SK-N-SH (cell line): ENCODE data around the gene AGBL4. TPM values are rescaled to one million over a fixed set of nuclear protein-coding genes. Genes with fewer than 3 reads are reported as not detected.

Source experiments
- CTCF ChIA-PET: fragments of 300-600, 350-600 bp; formaldehyde crosslinking; extraction: SDS; loops from one replicate; lab custom pipeline; 2021; lab: Yijun Ruan, JAX
- POLR2A ChIA-PET: fragments of 350-600 bp; sonication (Branson Sonifier 250); formaldehyde crosslinking; extraction: SDS; loops from one replicate; lab custom pipeline; 2020; ENCODE audit warnings: antibody characterized with exemption, inconsistent platforms; lab: Yijun Ruan, JAX
- DNase-seq: peaks from one replicate; pipeline ENCODE4 v3.0.0; 2012
- H2AFZ ChIP-seq: fragments of 200-600 bp; sonication (generic); 2 replicates; pipeline ENCODE4 v1.8.1; 2016; ENCODE audit warnings: antibody characterized with exemption, mild to moderate bottlenecking, low read depth
- H3F3A ChIP-seq: fragments of 200-600 bp; sonication (generic); replicated peaks from 2 replicates; pipeline ENCODE3; 2016; ENCODE audit warnings: antibody characterized with exemption, mild to moderate bottlenecking; ENCODE audit not compliant: insufficient read depth
- H3K27ac ChIP-seq, 2 experiments: fragments of 200-500 bp in 1 of 2; fragments of 200-600 bp in 1 of 2; sonication (Bioruptor generic) in 1 of 2; sonication (generic), shearing (Covaris generic) in 1 of 2; 2 replicates each; pipeline versions ENCODE4 v1.5.1 to v1.6.1; 2014 to 2016; ENCODE audit warnings: low read depth in 2 of 2, inconsistent platforms in 1 of 2, low read length in 1 of 2, mild to moderate bottlenecking in 1 of 2, mixed read lengths in 1 of 2
- H3K27me3 ChIP-seq: fragments of 200-600 bp; sonication (generic), shearing (Covaris generic); 2 replicates; pipeline ENCODE4 v1.6.1; 2016; ENCODE audit warnings: mixed run types; ENCODE audit not compliant: insufficient read depth
- H3K36me3 ChIP-seq, 2 experiments: fragments of 200-500 bp in 1 of 2; fragments of 200-600 bp in 1 of 2; sonication (Bioruptor generic) in 1 of 2; sonication (generic) in 1 of 2; replicated peaks in 1 of 2; 2 replicates each; pipeline versions ENCODE3 to v1.5.1; 2014 to 2016; ENCODE audit warnings: low read length in 1 of 2, mild to moderate bottlenecking in 1 of 2; ENCODE audit not compliant: insufficient read depth in 2 of 2, control insufficient read depth in 1 of 2
- H3K4me1 ChIP-seq, 2 experiments: fragments of 200-500 bp in 1 of 2; fragments of 200-600 bp in 1 of 2; sonication (Bioruptor generic) in 1 of 2; sonication (generic), shearing (Covaris generic) in 1 of 2; 2 replicates each; pipeline versions ENCODE4 v1.5.1 to v1.6.1; 2014 to 2016; ENCODE audit warnings: low read depth in 1 of 2, low read length in 1 of 2, mixed run types in 1 of 2; ENCODE audit not compliant: insufficient read depth in 2 of 2, control insufficient read depth in 1 of 2
- H3K4me2 ChIP-seq: fragments of 200-600 bp; sonication (generic), shearing (Covaris generic); 2 replicates; pipeline ENCODE4 v1.6.1; 2017; ENCODE audit warnings: mixed run types
- H3K4me3 ChIP-seq, 2 experiments: fragments of 200-500 bp in 1 of 2; fragments of 200-600 bp in 1 of 2; sonication (Bioruptor generic) in 1 of 2; sonication (generic), shearing (Covaris generic) in 1 of 2; 2 replicates each; pipeline versions ENCODE4 v1.5.1 to v1.8.1; 2014 to 2016; ENCODE audit warnings: low read depth in 2 of 2, inconsistent platforms in 1 of 2, low read length in 1 of 2, mild to moderate bottlenecking in 1 of 2, mixed read lengths in 1 of 2, moderate library complexity in 1 of 2
- H3K79me2 ChIP-seq: fragments of 200-600 bp; sonication (generic); 2 replicates; pipeline ENCODE4 v1.8.1; 2017; ENCODE audit warnings: mild to moderate bottlenecking; ENCODE audit not compliant: insufficient read depth
- H3K9ac ChIP-seq: fragments of 200-600 bp; sonication (generic); 2 replicates; pipeline ENCODE4 v1.6.1; 2017; ENCODE audit warnings: mixed run types
- H3K9me2 ChIP-seq: fragments of 200-600 bp; sonication (generic); 2 replicates; pipeline ENCODE4 v1.6.1; 2017; ENCODE audit warnings: mixed run types
- H3K9me3 ChIP-seq: fragments of 200-600 bp; sonication (generic); 2 replicates; pipeline ENCODE4 v1.6.1; 2017; ENCODE audit warnings: mixed run types, mild to moderate bottlenecking, moderate library complexity
- H4K20me1 ChIP-seq: fragments of 200-600 bp; sonication (generic); 2 replicates; pipeline ENCODE4 v1.6.1; 2017; ENCODE audit warnings: mild to moderate bottlenecking, mixed run types; ENCODE audit not compliant: insufficient read depth
- CHD2 ChIP-seq: fragments of 150-350 bp; IDR thresholded peaks from 2 replicates; pipeline ENCODE4 v1.6.1; 2018; ENCODE audit warnings: low read length; ENCODE audit not compliant: partially characterized antibody
- ELF1 ChIP-seq: IDR thresholded peaks from 2 replicates; pipeline ENCODE4 v1.4.0; 2012
- EP300 ChIP-seq, 2 experiments: IDR thresholded peaks; 2 replicates each; pipeline versions ENCODE4 v1.4.0 to v1.6.1; 2012; ENCODE audit warnings: borderline replicate concordance in 1 of 2, low read depth in 1 of 2, low read length in 1 of 2
- EZH2phosphoT487 ChIP-seq: fragments of 200-600 bp; sonication (generic); IDR thresholded peaks from 2 replicates; pipeline ENCODE4 v1.6.1; 2017; ENCODE audit warnings: low read depth, mixed run types, mild to moderate bottlenecking, antibody characterized with exemption, moderate library complexity, borderline replicate concordance
- FOXM1 ChIP-seq: IDR thresholded peaks from 2 replicates; pipeline ENCODE4 v1.4.0; 2012; ENCODE audit warnings: low read depth, mild to moderate bottlenecking
- GABPA ChIP-seq: IDR thresholded peaks from 2 replicates; pipeline ENCODE4 v1.4.0; 2012; ENCODE audit warnings: low read depth, mild to moderate bottlenecking
- JUND ChIP-seq: IDR thresholded peaks from 2 replicates; pipeline ENCODE4 v1.4.0; 2012
- MEF2A ChIP-seq: IDR thresholded peaks from 2 replicates; pipeline ENCODE4 v1.4.0; 2012; ENCODE audit warnings: low read depth, borderline replicate concordance
- NRF1 ChIP-seq: IDR thresholded peaks from 2 replicates; pipeline ENCODE4 v1.6.1; 2012; ENCODE audit warnings: low read depth, mild to moderate bottlenecking, low read length
- POLR2AphosphoS5 ChIP-seq: IDR thresholded peaks from 2 replicates; pipeline ENCODE4 v1.6.1; 2012; ENCODE audit warnings: low read depth, low read length
- WGBS: methylation state at CpG from one replicate; pipeline ENCODE4 v1.1.6; 2017; ENCODE audit warnings: low lambda C conversion rate; 5-methylcytosine and 5-hydroxymethylcytosine counted together
- polyA plus RNA-seq, 3 experiments: library from polyadenylated mRNA; depleted of rRNA; stranded (reverse); fragments of >200 nt; gene quantifications; 2 replicates each; pipeline ENCODE4 v1.2.3, GENCODE V29; 2012
- TF ChIP-seq, protein P1 (sequence below): IDR thresholded peaks from 2 replicates; pipeline ENCODE4 v1.6.1; 2012; ENCODE audit warnings: mild to moderate bottlenecking, low read depth, low read length, moderate library complexity
- TF ChIP-seq, protein P2 (sequence below): fragments of 150-350 bp; IDR thresholded peaks from 2 replicates; pipeline ENCODE4 v1.6.1; 2017; ENCODE audit warnings: antibody characterized with exemption, low read length, low read depth, borderline replicate concordance
- TF ChIP-seq, protein P3 (sequence below): fragments of 200-600 bp; sonication (generic); IDR thresholded peaks from 2 replicates; pipeline ENCODE4 v1.6.1; 2017; ENCODE audit warnings: antibody characterized with exemption, mild to moderate bottlenecking, moderate library complexity
- TF ChIP-seq, protein P4 (sequence below): IDR thresholded peaks from 2 replicates; pipeline ENCODE4; 2012

Gene AGBL4
- polyA plus RNA-seq, 1 of the 3 experiments (the other 2 are of a cell fraction), result 0.07 TPM

DNA sequence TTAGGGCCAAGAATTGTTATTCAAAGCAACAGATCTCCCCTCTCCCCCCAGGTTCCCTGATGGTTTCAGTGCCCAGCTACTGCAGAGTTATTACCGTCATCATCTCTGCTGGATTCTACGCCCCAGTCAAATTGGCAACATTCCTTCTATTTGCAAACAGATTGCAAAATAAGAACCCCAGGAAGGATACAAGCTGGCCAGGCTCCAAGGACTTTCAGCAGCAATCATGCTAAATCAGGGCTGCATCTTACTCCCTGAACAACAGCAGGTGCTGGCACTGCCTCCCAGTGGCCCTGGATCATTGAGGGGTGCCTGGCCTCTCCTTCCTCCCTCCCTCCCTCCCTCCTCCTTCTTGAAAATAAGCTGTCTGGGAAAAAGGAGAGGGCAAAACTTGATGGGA lies 725.5 kb downstream of the AGBL4 start:
- ChIA-PET POLR2A (no interaction called here), CTCF (no interaction called here)
- whole genome bisulfite sequencing, result 63% methylated on average over 2 of the region's 2 CpGs

More for the DNA sequence above, 725.5 kb downstream of the AGBL4 start:
- H3K4me2 ChIP-seq, result no peak overlapping the region
- no peaks in the 10 kb centered on the region for H3F3A ChIP-seq
- no peaks in the 10 kb centered on the region for H4K20me1 ChIP-seq
- no peaks in the 10 kb centered on the region for H3K9me2 ChIP-seq
- no peak overlapping the region for H3K4me3 ChIP-seq
- no peaks in the 10 kb centered on the region for H3K27me3 ChIP-seq
- no peak overlapping the region for H3K9ac ChIP-seq
- DNase-seq, result no peak
- no peaks in the 10 kb centered on the region for H3K36me3 ChIP-seq
- H3K4me1 ChIP-seq, result peaks cover 0 to 8% of the 10 kb centered on the region in 2 experiments; a peak in 1 of 4 replicates
- no peaks in the 10 kb centered on the region for H3K79me2 ChIP-seq
- TF ChIP-seq, protein P1, sequence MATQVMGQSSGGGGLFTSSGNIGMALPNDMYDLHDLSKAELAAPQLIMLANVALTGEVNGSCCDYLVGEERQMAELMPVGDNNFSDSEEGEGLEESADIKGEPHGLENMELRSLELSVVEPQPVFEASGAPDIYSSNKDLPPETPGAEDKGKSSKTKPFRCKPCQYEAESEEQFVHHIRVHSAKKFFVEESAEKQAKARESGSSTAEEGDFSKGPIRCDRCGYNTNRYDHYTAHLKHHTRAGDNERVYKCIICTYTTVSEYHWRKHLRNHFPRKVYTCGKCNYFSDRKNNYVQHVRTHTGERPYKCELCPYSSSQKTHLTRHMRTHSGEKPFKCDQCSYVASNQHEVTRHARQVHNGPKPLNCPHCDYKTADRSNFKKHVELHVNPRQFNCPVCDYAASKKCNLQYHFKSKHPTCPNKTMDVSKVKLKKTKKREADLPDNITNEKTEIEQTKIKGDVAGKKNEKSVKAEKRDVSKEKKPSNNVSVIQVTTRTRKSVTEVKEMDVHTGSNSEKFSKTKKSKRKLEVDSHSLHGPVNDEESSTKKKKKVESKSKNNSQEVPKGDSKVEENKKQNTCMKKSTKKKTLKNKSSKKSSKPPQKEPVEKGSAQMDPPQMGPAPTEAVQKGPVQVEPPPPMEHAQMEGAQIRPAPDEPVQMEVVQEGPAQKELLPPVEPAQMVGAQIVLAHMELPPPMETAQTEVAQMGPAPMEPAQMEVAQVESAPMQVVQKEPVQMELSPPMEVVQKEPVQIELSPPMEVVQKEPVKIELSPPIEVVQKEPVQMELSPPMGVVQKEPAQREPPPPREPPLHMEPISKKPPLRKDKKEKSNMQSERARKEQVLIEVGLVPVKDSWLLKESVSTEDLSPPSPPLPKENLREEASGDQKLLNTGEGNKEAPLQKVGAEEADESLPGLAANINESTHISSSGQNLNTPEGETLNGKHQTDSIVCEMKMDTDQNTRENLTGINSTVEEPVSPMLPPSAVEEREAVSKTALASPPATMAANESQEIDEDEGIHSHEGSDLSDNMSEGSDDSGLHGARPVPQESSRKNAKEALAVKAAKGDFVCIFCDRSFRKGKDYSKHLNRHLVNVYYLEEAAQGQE, result no peak
- TF ChIP-seq, protein P2, sequence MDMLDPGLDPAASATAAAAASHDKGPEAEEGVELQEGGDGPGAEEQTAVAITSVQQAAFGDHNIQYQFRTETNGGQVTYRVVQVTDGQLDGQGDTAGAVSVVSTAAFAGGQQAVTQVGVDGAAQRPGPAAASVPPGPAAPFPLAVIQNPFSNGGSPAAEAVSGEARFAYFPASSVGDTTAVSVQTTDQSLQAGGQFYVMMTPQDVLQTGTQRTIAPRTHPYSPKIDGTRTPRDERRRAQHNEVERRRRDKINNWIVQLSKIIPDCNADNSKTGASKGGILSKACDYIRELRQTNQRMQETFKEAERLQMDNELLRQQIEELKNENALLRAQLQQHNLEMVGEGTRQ, result no peak
- TF ChIP-seq CHD2 (no peak), ELF1 (no peak), MEF2A (no peak), POLR2AphosphoS5 (no peak), FOXM1 (no peak), EZH2phosphoT487 (no peak), NRF1 (no peak), JUND (no peak), EP300 (IDR thresholded peaks at IDR 0.05; ENCODE audit: borderline replicate concordance in 1 of 2, low read depth in 1 of 2, low read length in 1 of 2) (no peak), GABPA (no peak)
- TF ChIP-seq, protein P3, sequence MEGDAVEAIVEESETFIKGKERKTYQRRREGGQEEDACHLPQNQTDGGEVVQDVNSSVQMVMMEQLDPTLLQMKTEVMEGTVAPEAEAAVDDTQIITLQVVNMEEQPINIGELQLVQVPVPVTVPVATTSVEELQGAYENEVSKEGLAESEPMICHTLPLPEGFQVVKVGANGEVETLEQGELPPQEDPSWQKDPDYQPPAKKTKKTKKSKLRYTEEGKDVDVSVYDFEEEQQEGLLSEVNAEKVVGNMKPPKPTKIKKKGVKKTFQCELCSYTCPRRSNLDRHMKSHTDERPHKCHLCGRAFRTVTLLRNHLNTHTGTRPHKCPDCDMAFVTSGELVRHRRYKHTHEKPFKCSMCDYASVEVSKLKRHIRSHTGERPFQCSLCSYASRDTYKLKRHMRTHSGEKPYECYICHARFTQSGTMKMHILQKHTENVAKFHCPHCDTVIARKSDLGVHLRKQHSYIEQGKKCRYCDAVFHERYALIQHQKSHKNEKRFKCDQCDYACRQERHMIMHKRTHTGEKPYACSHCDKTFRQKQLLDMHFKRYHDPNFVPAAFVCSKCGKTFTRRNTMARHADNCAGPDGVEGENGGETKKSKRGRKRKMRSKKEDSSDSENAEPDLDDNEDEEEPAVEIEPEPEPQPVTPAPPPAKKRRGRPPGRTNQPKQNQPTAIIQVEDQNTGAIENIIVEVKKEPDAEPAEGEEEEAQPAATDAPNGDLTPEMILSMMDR, result no peak
- TF ChIP-seq, protein P4, sequence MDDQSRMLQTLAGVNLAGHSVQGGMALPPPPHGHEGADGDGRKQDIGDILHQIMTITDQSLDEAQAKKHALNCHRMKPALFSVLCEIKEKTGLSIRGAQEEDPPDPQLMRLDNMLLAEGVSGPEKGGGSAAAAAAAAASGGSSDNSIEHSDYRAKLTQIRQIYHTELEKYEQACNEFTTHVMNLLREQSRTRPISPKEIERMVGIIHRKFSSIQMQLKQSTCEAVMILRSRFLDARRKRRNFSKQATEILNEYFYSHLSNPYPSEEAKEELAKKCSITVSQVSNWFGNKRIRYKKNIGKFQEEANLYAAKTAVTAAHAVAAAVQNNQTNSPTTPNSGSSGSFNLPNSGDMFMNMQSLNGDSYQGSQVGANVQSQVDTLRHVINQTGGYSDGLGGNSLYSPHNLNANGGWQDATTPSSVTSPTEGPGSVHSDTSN, result no peak
- no peak overlapping the region for H3K27ac ChIP-seq
- H2AFZ ChIP-seq, result no peak overlapping the region
- no peaks in the 10 kb centered on the region for H3K9me3 ChIP-seq
